ENCODE measurements around the gene PCDHGA10. TPM values are rescaled to one million over a fixed set of nuclear protein-coding genes. Genes with fewer than 3 reads are reported as not detected.
"Not testable (repeated sequence)": the region's sequence is repeated elsewhere in the genome, so short reads cannot be mapped to it uniquely, and the experiment has no call there.

PCDHGA10 gene
- total RNA-seq, 1 donor = 23.2 TPM

GRCh38 chr5:141397756-141398551 lies 14.8 kb upstream of the PCDHGA10 start, which contains the start of gene PCDHGB5:
Gene PCDHGB5 (plus strand): TSS chr5:141397947. CDS start chr5:141398128, 181 bp downstream.
- Histone ChIP-seq H3K4me2 (ENCODE audit: insufficient read depth, low read length) (peak within 1 kb of the TSS; percentile 45), H3K9me3 (ENCODE audit: low read depth, low read length) (peaks cover 27% of the 10 kb centered on the region), H3K4me3 (ENCODE audit: insufficient read depth, low read length) (peak within 1 kb of the TSS; percentile 70), H2AFZ (ENCODE audit: low read length) (peak within 1 kb of the TSS; percentile 50)
- not testable (repeated sequence) for H3K4me1 ChIP-seq (ENCODE audit: insufficient read depth, low read length); H4K20me1 ChIP-seq (ENCODE audit: insufficient read depth, low read length); DNase-seq (ENCODE audit: insufficient read length, low spot score, missing footprints); H3K27ac ChIP-seq (ENCODE audit: low read depth, low read length); H3K36me3 ChIP-seq (ENCODE audit: insufficient read depth, low read length); H3K79me2 ChIP-seq (ENCODE audit: insufficient read depth, low read length); H3K27me3 ChIP-seq (ENCODE audit: insufficient read depth, low read length)
- peak; percentile 60 for TF ChIP-seq CTCF (IDR thresholded peaks at IDR 0.05; ENCODE audit: extremely low read depth, low read depth, low read length)

- Histone ChIP-seq H3K4me3 (ENCODE audit: insufficient read depth, low read length) (peak overlapping the region; percentile 51), H3K9me3 (ENCODE audit: low read depth, low read length) (peaks cover 21% of the 10 kb centered on the region)
These were observed 14.2 kb upstream of the PCDHGA10 start for GRCh38 chr5:141398608-141399007.

GRCh38 chr5:141399555-141400258 lies 13.1 kb upstream of the PCDHGA10 start:
- Histone ChIP-seq H3K4me2 (ENCODE audit: insufficient read depth, low read length) (no peak overlapping the region), H3K4me3 (ENCODE audit: insufficient read depth, low read length) (peak overlapping the region; percentile 50), H4K20me1 (ENCODE audit: insufficient read depth, low read length) (no peaks in the 10 kb centered on the region), H3K27ac (ENCODE audit: low read depth, low read length) (no peak overlapping the region), H3K36me3 (ENCODE audit: insufficient read depth, low read length) (peaks cover 4% of the 10 kb centered on the region), H3K9me3 (ENCODE audit: low read depth, low read length) (peaks cover 18% of the 10 kb centered on the region), H3K27me3 (ENCODE audit: insufficient read depth, low read length) (no peaks in the 10 kb centered on the region), H2AFZ (ENCODE audit: low read length) (no peak overlapping the region), H3K79me2 (ENCODE audit: insufficient read depth, low read length) (no peaks in the 10 kb centered on the region), H3K4me1 (ENCODE audit: insufficient read depth, low read length) (no peaks in the 10 kb centered on the region)
- no peak for DNase-seq (ENCODE audit: insufficient read length, low spot score, missing footprints)
- no peak for TF ChIP-seq CTCF (IDR thresholded peaks at IDR 0.05; ENCODE audit: extremely low read depth, low read depth, low read length)

More at GRCh38 chr5:141398608-141399007, 14.2 kb upstream of the PCDHGA10 start:
- Histone ChIP-seq H3K79me2 (ENCODE audit: insufficient read depth, low read length) (no peaks in the 10 kb centered on the region), H3K27me3 (ENCODE audit: insufficient read depth, low read length) (no peaks in the 10 kb centered on the region), H3K4me2 (ENCODE audit: insufficient read depth, low read length) (no peak overlapping the region), H4K20me1 (ENCODE audit: insufficient read depth, low read length) (no peaks in the 10 kb centered on the region), H3K4me1 (ENCODE audit: insufficient read depth, low read length) (no peaks in the 10 kb centered on the region), H3K27ac (ENCODE audit: low read depth, low read length) (no peak overlapping the region), H2AFZ (ENCODE audit: low read length) (no peak overlapping the region), H3K36me3 (ENCODE audit: insufficient read depth, low read length) (peaks cover 4% of the 10 kb centered on the region)
- no peak for TF ChIP-seq CTCF (IDR thresholded peaks at IDR 0.05; ENCODE audit: extremely low read depth, low read depth, low read length)
- no peak for DNase-seq (ENCODE audit: insufficient read length, low spot score, missing footprints)
